GM19025 (cell line): ENCODE measurements around the gene SFMBT2.

ENCODE experiments used
- ATAC-seq: cut with Tn5 transposase; IDR thresholded peaks from one replicate; pipeline ENCODE4 v1.9.1; 2021; ENCODE audit warnings: mild to moderate bottlenecking, low read depth, moderate library complexity; ENCODE audit not compliant: unreplicated experiment

SFMBT2 gene

DNA sequence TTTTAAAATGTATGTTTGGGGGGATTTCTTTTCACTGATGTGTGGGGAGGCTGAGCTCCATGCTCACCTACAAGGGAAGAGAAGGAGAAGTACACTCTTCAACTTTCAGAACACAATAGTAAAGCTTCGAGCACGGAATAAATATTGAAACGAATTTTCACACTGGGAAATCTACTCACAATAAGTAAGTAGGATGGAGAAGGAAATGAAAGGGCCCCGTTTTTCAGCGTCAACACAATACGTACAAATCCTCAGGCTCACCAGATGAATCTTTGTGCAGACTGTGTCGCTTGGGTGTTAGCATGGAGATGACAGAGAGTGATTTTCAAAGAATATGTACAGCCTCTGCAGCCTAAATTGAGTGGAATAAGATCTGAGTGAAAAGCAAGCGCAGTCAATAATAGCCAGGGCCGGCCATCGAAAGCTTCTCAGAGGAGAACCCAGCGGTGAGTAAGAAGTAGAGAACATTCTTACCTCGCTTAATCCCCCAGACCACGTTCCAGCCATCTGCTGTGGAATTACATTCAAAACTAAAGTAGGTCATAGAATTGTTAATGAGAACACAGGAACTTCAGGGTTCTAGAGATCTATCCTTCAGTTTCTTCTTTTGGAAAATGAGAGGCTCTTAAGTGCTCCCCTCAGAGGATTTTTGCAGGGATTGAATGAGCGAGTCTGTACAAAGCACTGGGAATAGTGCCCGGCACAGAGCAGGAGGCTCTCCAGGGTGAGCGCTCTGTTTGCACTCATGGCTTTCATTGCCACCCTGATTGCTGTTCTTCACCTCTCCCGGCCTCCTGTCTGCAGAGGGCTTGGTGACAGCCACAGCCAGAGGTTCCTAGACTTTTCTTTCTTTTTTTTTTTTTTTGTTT lies 292.8 kb downstream of the SFMBT2 start:
- no peak for ATAC-seq

DNA sequence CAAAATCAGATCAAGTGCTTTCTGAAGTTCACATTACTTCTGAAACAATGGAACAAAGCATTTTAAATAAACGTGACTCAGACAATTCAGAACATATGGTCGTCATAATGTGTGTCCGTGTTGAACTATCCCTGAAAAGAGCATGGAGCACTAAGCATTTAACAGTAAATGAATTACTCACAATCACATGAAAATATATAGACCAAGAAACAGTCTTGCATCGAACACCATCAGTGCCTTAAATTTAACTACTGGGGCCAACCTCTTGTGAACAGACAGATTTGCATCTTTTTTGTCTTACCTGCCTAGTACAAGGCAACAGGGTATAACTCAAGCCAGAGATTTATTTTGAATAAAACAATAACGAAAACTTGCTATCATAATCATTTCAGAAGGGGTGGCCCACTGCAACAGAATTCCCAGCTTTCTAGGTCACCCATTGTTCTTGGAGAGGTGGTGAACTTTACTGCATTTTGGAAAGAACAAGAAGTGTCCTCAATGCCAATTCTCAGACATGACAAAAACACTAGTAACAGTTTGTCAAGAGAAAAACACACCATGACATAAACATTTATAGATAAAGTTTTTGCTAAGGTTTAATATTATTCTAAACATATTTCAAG lies 293.5 kb downstream of the SFMBT2 start:
- ATAC-seq: no peak

- ATAC-seq: no peak
Observed at GRCh38 chr10:7111561-7111960, 299.3 kb downstream of the SFMBT2 start.

DNA sequence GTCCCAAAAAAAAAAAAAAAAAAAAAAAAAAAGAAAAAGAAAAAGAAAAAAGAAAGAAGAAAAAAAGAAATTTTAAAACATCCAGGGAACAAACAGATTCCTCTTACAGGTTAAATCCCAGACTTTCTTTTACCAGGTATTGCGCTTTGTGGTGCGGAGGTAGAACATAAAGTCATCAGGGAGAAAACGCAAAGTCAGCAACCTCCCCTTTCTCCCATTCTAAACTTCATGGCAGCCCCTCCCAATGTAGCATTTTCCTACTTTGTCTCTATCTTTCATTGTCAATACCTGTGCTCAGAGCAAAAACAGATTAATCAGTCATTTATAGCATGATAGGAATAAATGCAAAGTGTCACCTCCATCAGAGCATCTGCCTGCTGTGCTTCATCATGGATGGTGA lies 299.7 kb downstream of the SFMBT2 start:
- ATAC-seq: no peak
